Smooth muscle cell (in vitro differentiated cells): Measurements from ENCODE around the gene CLTB. TPM values are rescaled to one million over a fixed set of nuclear protein-coding genes. Genes with fewer than 3 reads are reported as not detected.

Experiments used
- DNase-seq: peaks from one replicate; lab custom pipeline; 2025; ENCODE audit not compliant: unreplicated experiment; lab: John Stamatoyannopoulos, UW
- H2AFZ ChIP-seq: fragments of 200-600 bp; sonication (generic); 2 replicates; pipeline ENCODE4 v1.6.0; 2016; ENCODE audit warnings: antibody characterized with exemption, low read depth, mild to moderate bottlenecking
- H3F3A ChIP-seq: fragments of 200-600 bp; sonication (generic); 2 replicates; pipeline ENCODE4 v1.6.0; 2017; ENCODE audit warnings: antibody characterized with exemption, low read depth
- H3K27ac ChIP-seq: fragments of 200-600 bp; sonication (generic); 2 replicates; pipeline ENCODE4 v1.5.1; 2016; ENCODE audit warnings: low read depth, mild to moderate bottlenecking
- H3K27me3 ChIP-seq: fragments of 200-600 bp; sonication (generic); 2 replicates; pipeline ENCODE4 v1.6.1; 2016; ENCODE audit warnings: low read depth, mild to moderate bottlenecking
- H3K36me3 ChIP-seq: fragments of 200-600 bp; sonication (generic); 2 replicates; pipeline ENCODE4 v1.5.1; 2016; ENCODE audit warnings: low read depth
- H3K4me1 ChIP-seq: fragments of 200-600 bp; sonication (generic); 2 replicates; pipeline ENCODE4 v1.5.1; 2016; ENCODE audit warnings: low read depth
- H3K4me2 ChIP-seq: fragments of 200-600 bp; sonication (generic); 2 replicates; pipeline ENCODE4 v1.6.0; 2016; ENCODE audit warnings: mild to moderate bottlenecking
- H3K4me3 ChIP-seq: fragments of 200-600 bp; sonication (generic); 2 replicates; pipeline ENCODE4 v1.5.1; 2016; ENCODE audit warnings: mild to moderate bottlenecking
- H3K79me2 ChIP-seq: fragments of 200-600 bp; sonication (generic); 2 replicates; pipeline ENCODE4 v1.6.0; 2016; ENCODE audit warnings: low read depth, mild to moderate bottlenecking
- H3K9ac ChIP-seq: fragments of 200-600 bp; sonication (generic); 2 replicates; pipeline ENCODE4 v1.6.0; 2016; ENCODE audit warnings: low read depth
- H3K9me3 ChIP-seq: fragments of 200-600 bp; sonication (generic); replicated peaks from 2 replicates; pipeline ENCODE4 v1.5.1; 2016; ENCODE audit warnings: low read depth
- H4K20me1 ChIP-seq: fragments of 200-600 bp; sonication (generic); 2 replicates; pipeline ENCODE4 v1.6.0; 2016; ENCODE audit warnings: low read depth
- CTCF ChIP-seq: fragments of 200-600 bp; sonication (generic); IDR thresholded peaks from 2 replicates; pipeline ENCODE4 v1.5.1; 2017; ENCODE audit warnings: borderline replicate concordance, mild to moderate bottlenecking, antibody characterized with exemption; ENCODE audit not compliant: insufficient read depth, poor library complexity, severe bottlenecking
- WGBS: methylation state at CpG from one replicate; pipeline ENCODE4 v1.1.7; 2016; ENCODE audit warnings: low lambda C conversion rate; 5-methylcytosine and 5-hydroxymethylcytosine counted together
- polyA plus RNA-seq: library from polyadenylated mRNA; unstranded; fragments of >200 nt; fragmentation: Nextera tagmentation; extraction: Ambion mirVana; gene quantifications from 2 replicates; pipeline ENCODE4 v1.2.1, GENCODE V29; 2016
- total RNA-seq: library from RNA; depleted of rRNA; stranded (reverse); fragments of >200 nt; gene quantifications from 2 replicates; pipeline ENCODE4 v1.2.3, GENCODE V29; 2014

Gene CLTB
- total and polyA plus RNA-seq, 2 experiments from 2014 or later: 107 to 125 TPM

GRCh38 chr5:176407456-176408251 is 8.7 kb downstream of the CLTB start:
- H4K20me1 ChIP-seq: peaks cover 62% of the 10 kb centered on the region
- no peak for DNase-seq
- H3K27me3 ChIP-seq: no peaks in the 10 kb centered on the region
- no peak overlapping the region for H3K27ac ChIP-seq
- no peak overlapping the region for H3K4me3 ChIP-seq
- H3K36me3 ChIP-seq: no peaks in the 10 kb centered on the region
- no peaks in the 10 kb centered on the region for H3K9me3 ChIP-seq
- no peaks in the 10 kb centered on the region for H3K4me1 ChIP-seq
- no peak overlapping the region for H3K4me2 ChIP-seq
- H3K9ac ChIP-seq: no peak overlapping the region
- TF ChIP-seq CTCF: no peak
- no peak overlapping the region for H2AFZ ChIP-seq
- no peaks in the 10 kb centered on the region for H3K79me2 ChIP-seq
- H3F3A ChIP-seq: no peaks in the 10 kb centered on the region
- WGBS: 96% methylated on average over 6 of the region's 6 CpGs

- DNase-seq: no peak
- no peaks in the 10 kb centered on the region for H3K27me3 ChIP-seq
- 94% methylated on average over 9 of the region's 9 CpGs for WGBS
- peaks cover 54% of the 10 kb centered on the region for H4K20me1 ChIP-seq
- H3K4me2 ChIP-seq: no peak overlapping the region
- H3K4me1 ChIP-seq: no peaks in the 10 kb centered on the region
- TF ChIP-seq CTCF: no peak
- H3K27ac ChIP-seq: no peak overlapping the region
- no peaks in the 10 kb centered on the region for H3F3A ChIP-seq
- H2AFZ ChIP-seq: no peak overlapping the region
- no peaks in the 10 kb centered on the region for H3K79me2 ChIP-seq
- H3K9ac ChIP-seq: no peak overlapping the region
- H3K36me3 ChIP-seq: no peaks in the 10 kb centered on the region
- H3K4me3 ChIP-seq: no peak overlapping the region
- no peaks in the 10 kb centered on the region for H3K9me3 ChIP-seq
These were observed 9.8 kb downstream of the CLTB start for GRCh38 chr5:176406436-176407052.

- H3K9ac ChIP-seq: no peak overlapping the region
- H3K4me2 ChIP-seq: no peak overlapping the region
- 87% methylated on average over 20 of the region's 20 CpGs for WGBS
- peaks cover 53% of the 10 kb centered on the region for H4K20me1 ChIP-seq
- no peak overlapping the region for H3K27ac ChIP-seq
- TF ChIP-seq CTCF: no peak
- DNase-seq: no peak
- H3K36me3 ChIP-seq: no peaks in the 10 kb centered on the region
- no peaks in the 10 kb centered on the region for H3F3A ChIP-seq
- H3K4me3 ChIP-seq: no peak overlapping the region
- no peaks in the 10 kb centered on the region for H3K9me3 ChIP-seq
- no peaks in the 10 kb centered on the region for H3K27me3 ChIP-seq
- H2AFZ ChIP-seq: no peak overlapping the region
- no peaks in the 10 kb centered on the region for H3K79me2 ChIP-seq
- no peaks in the 10 kb centered on the region for H3K4me1 ChIP-seq
These were observed 10.5 kb downstream of the CLTB start for GRCh38 chr5:176405656-176406435.
